IPS-NIHi7 (cell line): ENCODE measurements around the gene REXO4.
"Not testable (repeated sequence)": the region's sequence is repeated elsewhere in the genome, so short reads cannot be mapped to it uniquely, and the experiment has no call there.

Experiments used
- DNase-seq: peaks from one replicate; pipeline ENCODE4 v3.0.0; 2012; ENCODE audit warnings: mixed read lengths; ENCODE audit errors: extremely low spot score

The REXO4 gene

GRCh38 chr9:133451865-133452264, 34.1 kb upstream of the REXO4 start:
- DNase-seq, result not testable (repeated sequence)

DNA sequence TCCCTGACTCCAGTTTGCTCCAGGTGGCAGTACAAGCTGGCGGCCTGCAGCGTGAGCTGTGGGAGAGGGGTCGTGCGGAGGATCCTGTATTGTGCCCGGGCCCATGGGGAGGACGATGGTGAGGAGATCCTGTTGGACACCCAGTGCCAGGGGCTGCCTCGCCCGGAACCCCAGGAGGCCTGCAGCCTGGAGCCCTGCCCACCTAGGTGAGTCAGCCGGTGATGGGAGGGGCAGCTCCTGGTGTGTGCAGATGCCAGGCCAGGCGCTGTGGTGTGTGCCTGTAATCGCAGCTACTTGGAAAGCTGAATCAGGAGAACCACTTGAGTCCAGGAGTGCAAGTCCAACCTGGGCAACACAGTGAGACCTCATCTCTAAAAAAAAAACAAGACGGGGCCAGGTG, 31.9 kb upstream of the REXO4 start:
- DNase-seq, result no peak

- DNase-seq, result no peak
Measured at GRCh38 chr9:133448487-133448972, 30.7 kb upstream of the REXO4 start.

DNA sequence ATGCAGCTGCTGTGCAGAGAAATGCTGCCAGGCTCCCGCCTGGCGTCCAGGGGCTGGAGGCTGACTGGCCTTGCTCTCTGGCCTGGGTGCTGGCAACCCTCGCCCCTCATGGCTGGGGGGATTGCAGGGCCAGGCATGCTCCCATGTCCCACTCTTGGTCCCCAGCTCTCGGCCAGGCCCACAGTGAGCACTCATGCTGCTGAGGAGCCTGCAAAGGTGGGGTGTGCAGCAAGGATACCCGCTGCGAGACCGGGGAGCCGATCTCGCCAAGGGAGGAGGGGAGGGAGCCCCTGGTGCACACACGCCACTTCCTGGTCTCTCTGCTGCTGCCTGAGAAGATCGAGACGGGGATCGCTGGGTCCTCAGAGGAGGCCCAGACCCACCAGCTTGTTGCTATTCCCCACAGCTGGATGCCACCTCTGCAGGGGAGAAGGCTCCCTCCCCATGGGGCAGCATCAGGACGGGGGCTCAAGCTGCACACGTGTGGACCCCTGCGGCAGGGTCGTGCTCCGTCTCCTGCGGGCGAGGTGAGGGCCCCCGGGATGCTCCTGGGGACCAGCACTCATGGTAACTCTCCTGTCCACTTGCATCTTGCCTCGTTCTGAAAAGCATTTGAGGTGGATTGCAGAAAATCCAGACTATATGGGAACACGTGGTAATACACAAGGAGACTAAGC, 27.6 kb upstream of the REXO4 start:
- no peak for DNase-seq

DNA sequence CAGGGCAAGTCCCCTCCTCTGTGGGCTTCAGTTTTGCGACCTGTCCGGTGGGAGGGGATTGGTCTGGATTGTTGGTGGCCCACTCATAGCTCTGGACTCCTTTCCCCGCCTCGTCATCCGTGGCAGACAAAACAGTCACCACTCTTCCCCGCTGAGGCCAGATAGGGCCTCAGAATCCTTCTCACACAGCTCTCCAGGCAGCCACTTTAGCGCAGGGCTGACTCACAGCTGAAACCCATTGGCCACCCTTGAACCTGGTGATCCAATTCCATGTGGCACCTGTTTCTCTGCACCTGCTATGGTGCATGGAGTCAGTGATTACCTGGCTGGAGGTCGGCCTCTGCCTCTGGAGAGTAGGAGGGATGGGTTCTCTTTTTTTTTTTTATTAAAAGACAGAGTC, 26.2 kb upstream of the REXO4 start:
- no peak for DNase-seq

DNA sequence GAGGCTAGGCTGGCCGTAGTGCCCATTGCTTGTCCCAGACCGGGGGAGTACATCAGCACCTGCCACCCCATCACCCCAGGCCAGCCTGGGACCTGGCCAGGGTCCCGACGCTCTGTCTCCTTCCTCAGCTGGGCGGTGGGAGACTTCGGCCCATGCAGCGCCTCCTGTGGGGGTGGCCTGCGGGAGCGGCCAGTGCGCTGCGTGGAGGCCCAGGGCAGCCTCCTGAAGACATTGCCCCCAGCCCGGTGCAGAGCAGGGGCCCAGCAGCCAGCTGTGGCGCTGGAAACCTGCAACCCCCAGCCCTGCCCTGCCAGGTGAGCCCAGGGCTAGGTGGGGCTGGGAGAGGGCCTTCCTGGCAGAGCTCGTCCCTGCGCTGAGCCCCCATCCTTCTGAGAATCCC, 25.4 kb upstream of the REXO4 start:
- no peak for DNase-seq

- DNase-seq, result no peak
Measured at GRCh38 chr9:133441571-133441970, 23.8 kb upstream of the REXO4 start.

DNA sequence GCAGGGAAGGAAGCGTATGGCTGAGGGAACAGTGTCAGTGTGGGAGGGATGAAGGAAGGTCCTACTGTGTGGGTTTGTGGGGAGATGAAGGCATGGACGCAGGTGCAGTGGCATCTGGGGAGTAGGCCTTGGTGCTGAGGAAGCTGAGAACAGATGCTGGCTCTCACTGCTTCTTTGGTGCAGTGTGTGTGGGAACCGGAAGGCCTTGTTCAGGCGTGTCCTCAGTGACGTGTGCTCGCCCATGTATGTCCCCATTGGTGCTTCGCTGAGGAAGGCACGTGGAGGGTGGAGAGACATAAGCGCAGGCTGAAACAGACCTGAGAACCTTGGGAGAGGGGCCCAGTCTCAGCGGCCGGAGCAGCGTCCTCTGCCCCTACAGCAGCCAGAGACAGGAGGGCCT, 23.1 kb upstream of the REXO4 start:
- DNase-seq, result no peak

DNA sequence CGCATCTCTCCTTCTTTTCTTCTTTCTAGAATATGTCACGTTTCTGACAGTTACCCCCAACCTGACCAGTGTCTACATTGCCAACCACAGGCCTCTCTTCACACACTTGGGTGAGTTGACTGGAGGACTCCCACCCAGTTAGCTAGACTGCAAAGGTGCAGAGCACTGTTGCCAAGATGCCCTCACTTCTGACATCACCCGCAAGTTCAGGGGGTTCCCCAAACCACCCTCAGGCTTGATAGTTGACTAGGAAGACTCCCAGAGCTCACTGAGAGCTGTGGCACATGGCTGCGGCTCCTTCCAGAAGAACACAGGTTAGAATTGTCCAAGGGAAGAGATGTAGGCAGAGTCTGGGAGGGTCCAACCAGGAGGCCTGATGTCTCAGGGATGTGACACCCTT, 21.5 kb upstream of the REXO4 start:
- DNase-seq, result no peak

DNA sequence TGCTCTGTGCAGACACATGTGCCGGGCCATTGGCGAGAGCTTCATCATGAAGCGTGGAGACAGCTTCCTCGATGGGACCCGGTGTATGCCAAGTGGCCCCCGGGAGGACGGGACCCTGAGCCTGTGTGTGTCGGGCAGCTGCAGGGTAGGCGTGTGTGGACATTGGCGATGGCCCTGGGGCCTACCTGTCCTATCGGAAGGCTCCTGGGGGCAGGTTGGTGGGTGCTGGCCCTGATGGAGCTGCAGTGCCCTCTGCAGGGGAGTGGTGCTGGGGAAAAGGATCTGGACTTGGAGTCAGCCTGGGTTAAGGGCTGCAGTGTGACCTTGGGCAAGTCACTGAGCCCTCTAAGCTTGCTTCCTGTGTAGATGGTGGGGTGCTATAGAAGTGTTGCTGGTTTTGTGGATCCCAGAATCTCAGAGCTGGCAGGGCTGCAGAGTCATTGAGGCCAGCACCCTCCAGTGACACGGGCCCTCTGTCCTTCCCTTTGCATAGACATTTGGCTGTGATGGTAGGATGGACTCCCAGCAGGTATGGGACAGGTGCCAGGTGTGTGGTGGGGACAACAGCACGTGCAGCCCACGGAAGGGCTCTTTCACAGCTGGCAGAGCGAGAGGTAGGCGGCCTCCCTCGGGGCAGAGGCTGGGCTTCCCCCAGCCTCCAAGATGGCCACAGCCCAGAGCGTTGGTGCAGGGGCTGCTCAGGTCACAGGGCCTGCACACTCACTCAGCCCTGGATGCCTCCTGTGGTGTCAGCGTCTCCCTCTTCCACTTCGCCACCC, 20.1 kb upstream of the REXO4 start:
- DNase-seq, result no peak

DNA sequence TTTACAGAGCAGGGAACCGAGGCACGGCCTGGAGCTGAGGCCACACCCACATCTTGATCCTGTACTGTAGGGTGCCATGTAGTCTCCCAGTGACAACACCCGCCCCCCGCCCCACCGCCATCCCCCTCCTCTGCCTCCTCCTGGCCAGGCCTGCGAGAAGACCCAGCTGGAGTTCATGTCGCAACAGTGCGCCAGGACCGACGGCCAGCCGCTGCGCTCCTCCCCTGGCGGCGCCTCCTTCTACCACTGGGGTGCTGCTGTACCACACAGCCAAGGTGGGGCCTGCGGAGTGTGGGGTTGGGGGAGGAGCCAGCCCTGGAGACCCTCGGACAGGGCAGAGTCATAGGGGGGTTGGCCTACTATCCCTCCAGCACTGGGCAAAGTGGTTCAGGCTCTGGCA, 18.9 kb upstream of the REXO4 start:
- DNase-seq, result no peak

- DNase-seq, result no peak
Measured at GRCh38 chr9:133433351-133433843, 15.6 kb upstream of the REXO4 start.

DNA sequence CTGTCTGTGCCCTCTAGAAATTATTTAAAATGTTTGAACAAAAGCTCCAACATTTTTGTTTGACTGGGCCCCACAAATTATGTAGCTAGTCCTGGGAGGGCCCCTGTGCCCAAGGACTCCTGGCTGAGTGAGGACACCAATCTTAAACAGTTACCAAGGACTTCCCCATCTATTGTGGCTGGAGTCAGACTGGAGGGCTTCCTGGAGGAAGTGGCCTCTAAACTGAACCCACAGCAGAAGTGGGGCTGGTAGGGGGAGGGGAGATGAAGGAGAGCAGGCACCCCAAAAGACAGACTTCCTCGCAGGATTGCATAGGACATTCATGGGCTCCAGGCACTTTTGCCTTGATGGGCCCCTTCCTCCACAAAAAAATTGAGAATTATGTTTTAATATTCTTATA, 12.4 kb upstream of the REXO4 start:
- no peak for DNase-seq

GRCh38 chr9:133429641-133430161, 11.9 kb upstream of the REXO4 start:
- DNase-seq, result peak; percentile 95

- peak; percentile 62 for DNase-seq
Measured at GRCh38 chr9:133429214-133429613, 11.4 kb upstream of the REXO4 start.

DNA sequence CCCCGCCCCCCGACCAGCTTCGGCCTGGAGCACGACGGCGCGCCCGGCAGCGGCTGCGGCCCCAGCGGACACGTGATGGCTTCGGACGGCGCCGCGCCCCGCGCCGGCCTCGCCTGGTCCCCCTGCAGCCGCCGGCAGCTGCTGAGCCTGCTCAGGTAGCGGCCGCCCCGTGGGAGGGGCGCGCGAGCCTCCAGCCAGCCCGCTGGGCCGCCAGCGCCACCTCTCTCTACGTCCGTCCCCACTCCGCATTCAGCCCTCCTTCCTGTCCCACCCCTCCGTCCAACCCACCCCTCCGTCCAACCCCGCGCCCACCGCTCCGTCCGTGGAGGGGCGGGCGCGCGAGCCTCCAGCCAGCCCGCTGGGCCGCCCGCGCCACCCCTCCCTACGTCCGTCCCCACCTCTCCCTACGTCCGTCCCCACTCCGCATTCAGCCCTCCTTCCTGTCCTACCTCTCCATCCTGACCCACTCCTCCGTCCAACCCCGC, 10.8 kb upstream of the REXO4 start:
- peak; percentile 81 for DNase-seq

DNA sequence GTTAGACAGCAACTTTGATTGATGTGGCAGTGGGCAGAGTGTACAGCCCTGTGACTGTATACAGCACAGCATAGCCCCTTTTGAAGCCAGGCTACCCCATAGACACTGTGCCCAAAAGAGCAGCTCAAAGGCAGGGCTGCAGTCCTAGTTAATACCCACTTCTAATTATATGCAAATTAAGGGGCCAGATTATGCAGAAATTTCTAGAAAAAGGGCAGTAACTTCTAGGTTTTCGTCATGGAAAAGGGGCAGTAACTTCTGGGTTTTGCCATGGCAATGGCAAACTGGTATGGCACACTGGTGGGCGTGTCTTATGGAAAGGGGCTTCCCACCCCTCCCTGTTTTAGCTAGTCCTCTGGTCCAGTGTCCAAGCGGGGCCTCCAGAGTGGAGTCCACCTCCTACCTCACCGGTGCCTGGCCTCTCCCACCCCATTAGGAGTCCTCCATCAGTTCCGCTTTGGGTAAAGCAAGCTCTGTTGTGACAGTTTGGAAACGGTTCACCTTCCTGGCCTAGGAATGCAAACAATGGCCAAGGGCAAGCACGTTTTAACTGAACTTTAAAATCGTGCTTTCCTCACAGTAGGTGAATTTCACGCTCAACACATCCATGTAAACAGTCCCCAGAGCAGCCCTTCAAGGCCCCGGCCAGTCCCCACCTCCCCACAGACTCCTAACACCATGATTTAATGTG, 10.0 kb upstream of the REXO4 start:
- no peak for DNase-seq

DNA sequence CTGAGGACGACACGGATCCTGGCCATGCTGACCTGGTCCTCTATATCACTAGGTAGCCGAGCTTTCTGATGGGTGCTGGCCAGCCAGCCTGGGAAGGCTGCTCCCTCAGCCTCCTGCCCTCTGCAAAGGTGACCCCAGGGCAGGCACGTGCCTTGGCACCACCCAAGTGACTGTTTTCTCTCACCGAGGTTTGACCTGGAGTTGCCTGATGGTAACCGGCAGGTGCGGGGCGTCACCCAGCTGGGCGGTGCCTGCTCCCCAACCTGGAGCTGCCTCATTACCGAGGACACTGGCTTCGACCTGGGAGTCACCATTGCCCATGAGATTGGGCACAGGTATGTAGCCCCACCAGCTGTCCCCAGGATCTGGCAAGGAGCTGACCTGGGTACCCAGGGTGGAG, 8.2 kb upstream of the REXO4 start:
- no peak for DNase-seq

DNA sequence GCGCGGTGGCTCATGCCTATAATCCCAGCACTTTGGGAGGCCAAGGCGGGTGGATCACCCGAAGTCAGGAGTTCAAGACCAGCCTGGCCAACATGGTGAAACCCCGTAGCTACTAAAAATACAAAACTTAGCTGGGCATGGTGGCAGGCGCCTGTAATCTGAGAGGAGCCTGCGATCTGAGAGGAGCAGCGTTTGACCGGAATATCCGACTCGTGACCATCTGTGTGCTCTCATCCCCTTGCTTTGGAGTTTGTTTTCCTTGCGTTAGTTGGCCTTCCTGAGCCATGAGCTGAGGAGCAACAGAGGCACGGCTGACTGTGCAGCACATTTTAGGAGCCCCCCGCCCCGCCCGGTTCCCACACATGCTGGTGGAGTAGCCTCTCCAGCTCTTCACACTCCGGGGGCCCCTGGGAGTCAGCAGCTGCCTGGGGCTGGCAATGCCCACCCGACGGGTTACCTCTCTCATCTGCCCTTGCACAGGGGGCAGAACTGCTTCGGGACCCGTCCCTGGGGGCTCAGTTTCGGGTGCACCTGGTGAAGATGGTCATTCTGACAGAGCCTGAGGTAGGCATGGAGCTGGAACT, 7.3 kb upstream of the REXO4 start:
- no peak for DNase-seq

- DNase-seq, result no peak
Measured at GRCh38 chr9:133424187-133424586, 6.4 kb upstream of the REXO4 start.

DNA sequence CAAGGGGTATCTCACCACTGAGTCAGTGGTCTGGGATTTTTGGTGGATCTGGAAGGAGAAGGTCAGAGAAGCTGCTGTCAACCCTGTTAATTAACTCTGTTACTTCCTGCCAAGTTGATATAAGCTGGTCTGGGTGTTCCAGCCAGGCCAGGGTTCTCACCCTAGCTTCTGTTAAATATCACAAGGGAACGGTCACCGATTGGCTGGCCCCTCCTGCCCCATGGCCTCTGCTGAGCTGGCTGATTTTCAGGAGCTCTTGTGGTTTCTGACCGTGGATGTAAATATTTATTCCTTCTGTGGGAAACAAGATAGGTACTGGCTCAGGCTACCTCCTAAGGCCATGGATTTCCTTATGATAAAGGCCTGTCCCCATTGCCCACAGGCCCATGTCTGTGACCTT, 5.4 kb upstream of the REXO4 start:
- no peak for DNase-seq
